K562 (cell line): ENCODE measurements around the gene PLEKHF1.

Experiments used
- JUNB ChIP-seq: fragments of 450-650 bp; formaldehyde crosslinking; conservative IDR thresholded peaks from 2 replicates; pipeline ENCODE4 v1.4.0; 2020; ENCODE audit warnings: mild to moderate bottlenecking
- TF ChIP-seq, protein P1 (sequence below), 2 experiments: fragments of 450-650 bp in 1 of 2; sonication (generic) in 1 of 2; formaldehyde crosslinking in 1 of 2; IDR thresholded peaks in 1 of 2; conservative IDR thresholded peaks in 1 of 2; 2 replicates each; pipeline versions ENCODE4 v1.6.1 to v1.8.1; 2016 to 2023; ENCODE audit warnings: mild to moderate bottlenecking in 2 of 2, moderate library complexity in 2 of 2, inconsistent platforms in 1 of 2, missing genetic modification reagents in 1 of 2

- TF ChIP-seq JUNB = no peak
- TF ChIP-seq, protein P1, sequence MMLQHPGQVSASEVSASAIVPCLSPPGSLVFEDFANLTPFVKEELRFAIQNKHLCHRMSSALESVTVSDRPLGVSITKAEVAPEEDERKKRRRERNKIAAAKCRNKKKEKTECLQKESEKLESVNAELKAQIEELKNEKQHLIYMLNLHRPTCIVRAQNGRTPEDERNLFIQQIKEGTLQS (IDR thresholded peaks at IDR 0.05) = no peak
- TF ChIP-seq, protein P1 (CRISPR knock-in tag; conservative IDR thresholded peaks at IDR 0.05) = no peak
Measured at GRCh38 chr19:29640231-29640630, 25.0 kb upstream of the PLEKHF1 start.
